ENCODE results near the gene RARB.

RARB gene

GRCh38 chr3:25433868-25434267 is 5.8 kb downstream of the RARB start:
- no peak overlapping the region for H3K4me2 ChIP-seq (ENCODE audit: low read length)
- H4K20me1 ChIP-seq (ENCODE audit: insufficient read depth, low read length), result no peaks in the 10 kb centered on the region
- no peak overlapping the region for H3K27ac ChIP-seq (ENCODE audit: low read depth, low read length, poor library complexity, severe bottlenecking)
- H3K4me1 ChIP-seq (ENCODE audit: insufficient read depth, low read length, severe bottlenecking), result no peaks in the 10 kb centered on the region
- H3K9ac ChIP-seq (ENCODE audit: low read length), result no peak overlapping the region
- no peaks in the 10 kb centered on the region for H3F3A ChIP-seq (ENCODE audit: insufficient read depth, low read length)
- no peaks in the 10 kb centered on the region; the same call in 1 of the 2 replicates for H3K27me3 ChIP-seq (ENCODE audit: insufficient read depth, low read length)
- no peaks in the 10 kb centered on the region for H3K36me3 ChIP-seq (ENCODE audit: insufficient read depth, low read length)
- no peak for TF ChIP-seq EZH2 (IDR thresholded peaks at IDR 0.05; ENCODE audit: borderline replicate concordance, low read length)
- no peak for TF ChIP-seq CTCF (IDR thresholded peaks at IDR 0.05; ENCODE audit: low read length)
- no peaks in the 10 kb centered on the region for H3K9me2 ChIP-seq (ENCODE audit: low read depth, low read length)
- H3K4me3 ChIP-seq (ENCODE audit: low read depth, low read length, poor library complexity, severe bottlenecking), result no peak overlapping the region
- H3K79me2 ChIP-seq (ENCODE audit: insufficient read depth, low read length), result no peaks in the 10 kb centered on the region
- H3K9me3 ChIP-seq (ENCODE audit: low read length), result no peaks in the 10 kb centered on the region
- no peak overlapping the region for H2AFZ ChIP-seq (ENCODE audit: low read length)

- H3K27ac ChIP-seq (ENCODE audit: low read depth, low read length, poor library complexity, severe bottlenecking), result no peak overlapping the region
- no peaks in the 10 kb centered on the region for H3F3A ChIP-seq (ENCODE audit: insufficient read depth, low read length)
- H3K79me2 ChIP-seq (ENCODE audit: insufficient read depth, low read length), result no peaks in the 10 kb centered on the region
- no peak overlapping the region for H3K4me2 ChIP-seq (ENCODE audit: low read length)
- no peaks in the 10 kb centered on the region for H3K27me3 ChIP-seq (ENCODE audit: insufficient read depth, low read length)
- H3K9me3 ChIP-seq (ENCODE audit: low read length), result no peaks in the 10 kb centered on the region
- no peak overlapping the region for H3K4me3 ChIP-seq (ENCODE audit: low read depth, low read length, poor library complexity, severe bottlenecking)
- no peaks in the 10 kb centered on the region for H3K9me2 ChIP-seq (ENCODE audit: low read depth, low read length)
- H3K4me1 ChIP-seq (ENCODE audit: insufficient read depth, low read length, severe bottlenecking), result no peaks in the 10 kb centered on the region
- H4K20me1 ChIP-seq (ENCODE audit: insufficient read depth, low read length), result no peaks in the 10 kb centered on the region
- H2AFZ ChIP-seq (ENCODE audit: low read length), result no peak overlapping the region
- TF ChIP-seq CTCF (IDR thresholded peaks at IDR 0.05; ENCODE audit: low read length) (no peak), EZH2 (IDR thresholded peaks at IDR 0.05; ENCODE audit: borderline replicate concordance, low read length) (no peak)
- no peaks in the 10 kb centered on the region for H3K36me3 ChIP-seq (ENCODE audit: insufficient read depth, low read length)
- H3K9ac ChIP-seq (ENCODE audit: low read length), result no peak overlapping the region
Observed at GRCh38 chr3:25437953-25438352, 9.9 kb downstream of the RARB start.

- no peak overlapping the region for H2AFZ ChIP-seq (ENCODE audit: low read length)
- H3K9me2 ChIP-seq (ENCODE audit: low read depth, low read length), result no peaks in the 10 kb centered on the region
- no peak overlapping the region for H3K4me3 ChIP-seq (ENCODE audit: low read depth, low read length, poor library complexity, severe bottlenecking)
- no peaks in the 10 kb centered on the region for H3K4me1 ChIP-seq (ENCODE audit: insufficient read depth, low read length, severe bottlenecking)
- no peaks in the 10 kb centered on the region for H3K36me3 ChIP-seq (ENCODE audit: insufficient read depth, low read length)
- no peak overlapping the region for H3K27ac ChIP-seq (ENCODE audit: low read depth, low read length, poor library complexity, severe bottlenecking)
- no peaks in the 10 kb centered on the region for H3K9me3 ChIP-seq (ENCODE audit: low read length)
- H3K9ac ChIP-seq (ENCODE audit: low read length), result no peak overlapping the region
- no peaks in the 10 kb centered on the region for H4K20me1 ChIP-seq (ENCODE audit: insufficient read depth, low read length)
- H3K4me2 ChIP-seq (ENCODE audit: low read length), result no peak overlapping the region
- no peaks in the 10 kb centered on the region for H3K27me3 ChIP-seq (ENCODE audit: insufficient read depth, low read length)
- H3F3A ChIP-seq (ENCODE audit: insufficient read depth, low read length), result no peaks in the 10 kb centered on the region
- H3K79me2 ChIP-seq (ENCODE audit: insufficient read depth, low read length), result no peaks in the 10 kb centered on the region
- no peak for TF ChIP-seq EZH2 (IDR thresholded peaks at IDR 0.05; ENCODE audit: borderline replicate concordance, low read length)
- no peak for TF ChIP-seq CTCF (IDR thresholded peaks at IDR 0.05; ENCODE audit: low read length)
Observed at GRCh38 chr3:25438791-25439555, 10.9 kb downstream of the RARB start.
